Measurements from ENCODE around the gene CXorf49. TPM values are rescaled to one million over a fixed set of nuclear protein-coding genes. Genes with fewer than 3 reads are reported as not detected.

The CXorf49 gene
- total and polyA plus RNA-seq, 9 of the 15 experiments (the other 6 are each of a cell fraction or from before 2014, with no cell fraction given), result not detected

DNA sequence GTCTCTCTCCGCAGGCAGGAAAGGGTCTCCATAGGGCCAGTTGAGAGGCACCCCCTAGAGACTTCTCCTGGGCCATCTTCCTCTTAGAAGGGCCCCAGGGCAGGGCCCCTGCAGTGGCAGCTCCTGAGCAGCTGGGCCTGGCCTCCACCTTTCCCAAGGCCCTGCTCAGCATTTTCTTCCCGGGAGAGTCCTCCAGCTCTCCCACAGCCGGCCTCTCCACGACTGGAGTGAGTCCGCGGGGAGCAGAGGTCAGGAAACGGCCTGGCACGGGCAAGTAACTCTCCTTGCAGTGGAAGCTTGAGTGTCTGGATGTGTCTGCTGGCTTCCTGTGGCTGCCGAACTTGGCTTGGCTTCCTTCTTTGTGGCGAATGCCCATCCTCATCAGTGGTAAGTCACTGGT is 52.3 kb downstream of the CXorf49 start (continued):
- TF ChIP-seq NFYB (IDR thresholded peaks at IDR 0.05; ENCODE audit: extremely low read depth, insufficient read length), result no peak
- TF ChIP-seq MTA2 (IDR thresholded peaks at IDR 0.05; ENCODE audit: low read depth), result no peak
- TF ChIP-seq ZBTB17 (CRISPR knock-in tag; IDR thresholded peaks at IDR 0.05), result no peak
- TF ChIP-seq, protein P1, sequence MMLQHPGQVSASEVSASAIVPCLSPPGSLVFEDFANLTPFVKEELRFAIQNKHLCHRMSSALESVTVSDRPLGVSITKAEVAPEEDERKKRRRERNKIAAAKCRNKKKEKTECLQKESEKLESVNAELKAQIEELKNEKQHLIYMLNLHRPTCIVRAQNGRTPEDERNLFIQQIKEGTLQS (IDR thresholded peaks at IDR 0.05), result no peak
- TF ChIP-seq, protein P1 (CRISPR knock-in tag; conservative IDR thresholded peaks at IDR 0.05), result no peak
- no peak for TF ChIP-seq BRD9 (IDR thresholded peaks at IDR 0.05; ENCODE audit: low read depth, partially characterized antibody)
- no peak for TF ChIP-seq HDAC6 (IDR thresholded peaks at IDR 0.05; ENCODE audit: low read depth, low read length)

DNA sequence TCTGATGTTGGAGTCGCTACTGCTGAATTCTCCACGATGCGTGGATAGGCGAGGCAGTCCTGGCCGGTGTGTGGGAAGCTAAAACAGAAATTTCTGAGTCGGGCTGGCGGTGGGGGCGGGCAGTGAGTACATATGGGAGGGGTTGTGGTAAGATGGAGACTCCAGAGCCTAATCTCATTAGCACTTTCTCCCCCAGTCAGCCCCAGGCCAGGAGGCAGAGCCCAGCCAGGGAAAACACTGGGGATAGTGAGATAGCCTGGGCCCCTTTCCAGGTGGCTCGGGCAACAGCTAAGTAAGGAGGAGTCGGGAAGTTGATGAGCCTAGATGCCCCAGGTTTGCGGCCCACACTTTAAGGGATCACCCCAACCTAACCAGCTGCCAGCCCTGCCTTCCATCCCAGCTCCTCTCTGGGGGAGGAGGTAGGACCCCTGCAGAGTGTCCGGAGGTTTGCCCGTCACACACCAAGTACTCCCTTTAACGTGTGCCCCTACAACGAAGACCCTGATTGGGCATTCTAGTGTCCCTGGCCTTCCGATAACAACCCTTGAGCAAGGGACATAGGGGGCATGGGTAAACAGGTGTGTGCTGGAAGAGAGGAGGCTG is 53.1 kb downstream of the CXorf49 start:
- Histone ChIP-seq H3K27ac (ENCODE audit: extremely low read depth, low read depth, low read length) (no peak overlapping the region), H3K36me3 (ENCODE audit: control insufficient read depth, insufficient read depth, low read length) (no peaks in the 10 kb centered on the region), H3K79me2 (ENCODE audit: control insufficient read depth, insufficient read depth, low read length) (no peaks in the 10 kb centered on the region), H2AFZ (ENCODE audit: low read depth, low read length) (no peak overlapping the region), H3K9me1 (ENCODE audit: control insufficient read depth, insufficient read depth, low read length) (no peaks in the 10 kb centered on the region), H3K4me2 (ENCODE audit: insufficient read depth, low read length) (no peak overlapping the region), H3K27me3 (ENCODE audit: control insufficient read depth in 2 of 2, insufficient read depth in 2 of 2, low read length in 2 of 2) (peaks cover 4 to 31% of the 10 kb centered on the region in 2 experiments; a peak in 3 of 5 replicates), H3K9me3 (replicated peaks; ENCODE audit: control insufficient read depth, insufficient read depth, low read depth, low read length) (no peaks in the 10 kb centered on the region), H3K4me3 (no peak overlapping the region), H3K9ac (ENCODE audit: insufficient read depth in 1 of 2, low read depth in 2 of 2, low read length in 2 of 2) (no peak overlapping the region), H4K20me1 (replicated peaks; ENCODE audit: control insufficient read depth, insufficient read depth, low read length) (no peaks in the 10 kb centered on the region), H3K4me1 (replicated peaks in 1 of 2; ENCODE audit: control insufficient read depth in 2 of 2, insufficient read depth in 2 of 2, low read length in 2 of 2) (peaks cover 0 to 16% of the 10 kb centered on the region in 2 experiments; a peak in 3 of 5 replicates)
- no TSS peak for BruUV-seq (replicated peaks)
- ChIA-PET POLR2A (interaction anchor here (0.6 kb wide), 1 partner anchor 42 kb away, joined by 4 read pairs; no protein-coding TSS in a partner anchor), CTCF (ENCODE audit: low intra/inter-chr PET ratio) (no interaction called here)
- FAIRE-seq (no peak), ATAC-seq (no peak), DNase-seq (ENCODE audit: extremely low read depth in 1 of 4, low spot score in 3 of 4) (no peak)
- WGBS (ENCODE audit: insufficient coverage, low coverage, missing lambda C conversion rate), result 34% methylated on average over 7 of the region's 16 CpGs
- in situ Hi-C loops (cut with MboI) (loop anchor here (25.0 kb wide), 1 partner anchor 197 kb away; no protein-coding TSS in a partner anchor), intact Hi-C loops (cut with micrococcal nuclease) (no loop called here)
- no peak for TF ChIP-seq MECOM (CRISPR knock-in tag; IDR thresholded peaks at IDR 0.05)
- no peak for TF ChIP-seq CREB1 (IDR thresholded peaks at IDR 0.05)
- no peak for TF ChIP-seq CREB1 (CRISPR knock-in tag; IDR thresholded peaks at IDR 0.05)
- no peak for TF ChIP-seq RAD21 (CRISPR knock-in tag; conservative IDR thresholded peaks at IDR 0.05 in 1 of 2, IDR thresholded peaks at IDR 0.05 in 1 of 2)
- TF ChIP-seq RNF2 (IDR thresholded peaks at IDR 0.05), result no peak
- TF ChIP-seq ESRRA (IDR thresholded peaks at IDR 0.05; ENCODE audit: borderline replicate concordance, low read depth), result no peak
- TF ChIP-seq E2F3 (CRISPR knock-in tag; IDR thresholded peaks at IDR 0.05), result no peak
- TF ChIP-seq ETV1 (tag; conservative IDR thresholded peaks at IDR 0.05; ENCODE audit: low read depth), result no peak
- no peak for TF ChIP-seq SRSF9 (IDR thresholded peaks at IDR 0.05; ENCODE audit: borderline replicate concordance, low read depth, low read length)
- TF ChIP-seq ZNF589 (CRISPR knock-in tag; IDR thresholded peaks at IDR 0.05; ENCODE audit: low read depth), result no peak
- no peak for TF ChIP-seq NCOA6 (IDR thresholded peaks at IDR 0.05)
- TF ChIP-seq ZNF175 (CRISPR knock-in tag; IDR thresholded peaks at IDR 0.05; ENCODE audit: low read depth), result no peak
- no peak for TF ChIP-seq ZC3H11A (IDR thresholded peaks at IDR 0.05; ENCODE audit: low read depth, low read length)
- TF ChIP-seq TAF15 (IDR thresholded peaks at IDR 0.05; ENCODE audit: low read depth, low read length), result no peak
- TF ChIP-seq TCF3 (CRISPR knock-in tag; IDR thresholded peaks at IDR 0.05), result no peak

Measured in K562 (cell line).